CD4-positive, alpha-beta memory T cell (primary cell): Measurements from ENCODE around the gene TRAFD1. TPM values are rescaled to one million over a fixed set of nuclear protein-coding genes. Genes with fewer than 3 reads are reported as not detected.
A peak's percentile ranks its signal among the peaks of the same experiment; 100 is the strongest.

Experiments used
- CTCF ChIA-PET: fragments of 350-600 bp; sonication (Branson Sonifier 250); formaldehyde crosslinking; loops from one replicate; lab custom pipeline; 2021; ENCODE audit warnings: inconsistent platforms; ENCODE audit not compliant: partially characterized antibody; lab: Charles Lee
- POLR2A ChIA-PET: fragments of 350-600 bp; sonication (Branson Sonifier 250); formaldehyde crosslinking; loops from one replicate; lab custom pipeline; 2021; ENCODE audit not compliant: partially characterized antibody; lab: Charles Lee
- DNase-seq, 5 donors: peaks; one replicate each; pipeline versions ENCODE4 v3.0.0 to v3.0.0-alpha.2; 2020 to 2022; ENCODE audit warnings: mixed read lengths in 1 of 5
- H3K27ac ChIP-seq: one replicate; pipeline ENCODE4 v1.7.0; 2013; ENCODE audit warnings: low read depth, low read length
- H3K27me3 ChIP-seq: 2 replicates; pipeline ENCODE4 v1.7.0; 2013; ENCODE audit warnings: mild to moderate bottlenecking, low read length, moderate library complexity; ENCODE audit not compliant: insufficient read depth
- H3K36me3 ChIP-seq: 2 replicates; pipeline ENCODE4 v1.7.0; 2013; ENCODE audit warnings: mild to moderate bottlenecking, low read length, moderate library complexity; ENCODE audit not compliant: insufficient read depth
- H3K4me1 ChIP-seq: 2 replicates; pipeline ENCODE4 v1.7.0; 2013; ENCODE audit warnings: mild to moderate bottlenecking, low read length, moderate library complexity; ENCODE audit not compliant: insufficient read depth
- H3K4me3 ChIP-seq, 2 donors: one replicate each; pipeline ENCODE4 v1.7.0; 2013; ENCODE audit warnings: low read length in 2 of 2, mild to moderate bottlenecking in 1 of 2
- H3K9me3 ChIP-seq, 2 donors: one replicate each; pipeline ENCODE4 v1.7.0; 2013; ENCODE audit warnings: low read length in 2 of 2, control low read depth in 1 of 2; ENCODE audit not compliant: control insufficient read depth in 1 of 2
- H3K27ac Mint-ChIP-seq, 7 donors: one replicate each; pipeline ENCODE4 v1.8.0; 2020 to 2021; ENCODE audit warnings: mixed read lengths in 7 of 7, mild to moderate bottlenecking in 6 of 7, inconsistent platforms in 3 of 7, moderate library complexity in 3 of 7
- H3K27me3 Mint-ChIP-seq, 2 donors: one replicate each; pipeline ENCODE4 v1.8.0; 2020 to 2021; ENCODE audit warnings: mixed read lengths in 2 of 2
- H3K36me3 Mint-ChIP-seq, 2 donors: one replicate each; pipeline ENCODE4 v1.8.0; 2020 to 2021; ENCODE audit warnings: mixed read lengths in 2 of 2, inconsistent platforms in 1 of 2, mild to moderate bottlenecking in 1 of 2
- H3K4me1 Mint-ChIP-seq, 4 donors: one replicate each; pipeline ENCODE4 v1.8.0; 2020 to 2021; ENCODE audit warnings: mixed read lengths in 4 of 4, mild to moderate bottlenecking in 1 of 4
- H3K4me3 Mint-ChIP-seq, 8 donors: one replicate each; pipeline ENCODE4 v1.8.0; 2020 to 2021; ENCODE audit warnings: mixed read lengths in 8 of 8, mild to moderate bottlenecking in 7 of 8, moderate library complexity in 6 of 8, inconsistent platforms in 3 of 8
- H3K9me3 Mint-ChIP-seq, 8 donors: one replicate each; pipeline ENCODE4 v1.8.0; 2020 to 2021; ENCODE audit warnings: mixed read lengths in 8 of 8, mild to moderate bottlenecking in 5 of 8, inconsistent platforms in 3 of 8, moderate library complexity in 1 of 8
- intact Hi-C: fragments of 100-400 bp; cut with micrococcal nuclease; formaldehyde crosslinking; loops from one replicate; pipeline ENCODE4 v1.15.1; 2023
- polyA plus RNA-seq, 2 donors: library from polyadenylated mRNA; unstranded; fragments of 300-500 nt; fragmentation: Illumina TruSeq; gene quantifications; one replicate each; pipeline ENCODE4 v1.2.3, GENCODE V29; 2021
- total RNA-seq, 2 experiments: library from RNA; stranded (reverse); gene quantifications; one replicate each; pipeline ENCODE4 v1.2.3, GENCODE V29; 2021

TRAFD1 gene
- total and polyA plus RNA-seq, 4 experiments from 2014 or later = 38.7 to 71.2 (median 51.5) TPM

GRCh38 chr12:112167031-112167461 lies 41.7 kb downstream of the TRAFD1 start:
- no peak overlapping the region for H3K27ac ChIP-seq
- Mint-ChIP-seq H3K4me1 (peaks cover 0 to 8% (median 4%) of the 10 kb centered on the region in 4 donors), H3K27me3 (no peaks in the 10 kb centered on the region), H3K4me3 (no peak overlapping the region), H3K27ac (peak overlapping the region in 2 of 7 donors; percentile 25 to 50), H3K9me3 (no peaks in the 10 kb centered on the region), H3K36me3 (peaks cover 9 to 31% of the 10 kb centered on the region in 2 donors)
- no peak overlapping the region for H3K4me3 ChIP-seq
- ChIA-PET POLR2A (no interaction called here), CTCF (no interaction called here)
- H3K36me3 ChIP-seq = peaks cover 7% of the 10 kb centered on the region
- no peak for DNase-seq
- intact Hi-C loops = no loop called here
- H3K4me1 ChIP-seq = peaks cover 4% of the 10 kb centered on the region
- no peaks in the 10 kb centered on the region for H3K9me3 ChIP-seq
- no peaks in the 10 kb centered on the region for H3K27me3 ChIP-seq

GRCh38 chr12:112167718-112168525 lies 42.6 kb downstream of the TRAFD1 start:
- no peak overlapping the region for H3K4me3 ChIP-seq
- H3K27ac ChIP-seq = no peak overlapping the region
- H3K4me1 ChIP-seq = peaks cover 4% of the 10 kb centered on the region
- Mint-ChIP-seq H3K36me3 (peaks cover 7 to 31% of the 10 kb centered on the region in 2 donors), H3K27ac (peak overlapping the region in 2 of 7 donors; percentile 16 to 22), H3K4me1 (peaks cover 1 to 8% (median 5%) of the 10 kb centered on the region in 4 donors), H3K9me3 (no peaks in the 10 kb centered on the region), H3K4me3 (no peak overlapping the region), H3K27me3 (no peaks in the 10 kb centered on the region)
- DNase-seq = no peak
- no peaks in the 10 kb centered on the region for H3K36me3 ChIP-seq
- ChIA-PET POLR2A (no interaction called here), CTCF (no interaction called here)
- intact Hi-C loops = no loop called here
- H3K9me3 ChIP-seq = no peaks in the 10 kb centered on the region
- no peaks in the 10 kb centered on the region for H3K27me3 ChIP-seq

GRCh38 chr12:112168561-112168971 lies 43.2 kb downstream of the TRAFD1 start:
- no peaks in the 10 kb centered on the region for H3K27me3 ChIP-seq
- CTCF ChIA-PET = no interaction called here
- peaks cover 1 to 8% (median 5%) of the 10 kb centered on the region in 4 donors for H3K4me1 Mint-ChIP-seq

GRCh38 chr12:112169161-112169872 lies 44.0 kb downstream of the TRAFD1 start:
- peaks cover 1 to 8% (median 5%) of the 10 kb centered on the region in 4 donors for H3K4me1 Mint-ChIP-seq
- no peak overlapping the region for H3K4me3 Mint-ChIP-seq
- POLR2A ChIA-PET = interaction anchor here (1.4 kb wide), 1 partner anchor 60 kb away, joined by 4 read pairs; the partner anchor contains the start of gene NAA25
- H3K27me3 Mint-ChIP-seq = no peaks in the 10 kb centered on the region
- H3K9me3 ChIP-seq = no peaks in the 10 kb centered on the region
- DNase-seq = no peak
- no peaks in the 10 kb centered on the region for H3K9me3 Mint-ChIP-seq
- intact Hi-C loops = no loop called here
- no peak overlapping the region for H3K4me3 ChIP-seq
- no peaks in the 10 kb centered on the region for H3K36me3 ChIP-seq
- H3K4me1 ChIP-seq = peaks cover 4% of the 10 kb centered on the region
- CTCF ChIA-PET = interaction anchor here (0.7 to 1.6 kb wide), 2 partner anchors 13 to 62 kb away, joined by 3 to 4 read pairs; no protein-coding TSS in a partner anchor
- H3K27ac Mint-ChIP-seq = peak overlapping the region in 4 of 7 donors; percentile 15 to 66 (median 44)
- H3K27ac ChIP-seq = no peak overlapping the region
- no peaks in the 10 kb centered on the region for H3K27me3 ChIP-seq
- peaks cover 7 to 29% of the 10 kb centered on the region in 2 donors for H3K36me3 Mint-ChIP-seq

More at GRCh38 chr12:112168561-112168971, 43.2 kb downstream of the TRAFD1 start:
- Histone ChIP-seq H3K36me3 (no peaks in the 10 kb centered on the region), H3K4me1 (peaks cover 4% of the 10 kb centered on the region), H3K9me3 (no peaks in the 10 kb centered on the region), H3K27ac (no peak overlapping the region), H3K4me3 (no peak overlapping the region)
- intact Hi-C loops = no loop called here
- H3K36me3 Mint-ChIP-seq = peaks cover 7 to 29% of the 10 kb centered on the region in 2 donors
- peak overlapping the region in 2 of 7 donors; percentile 16 to 22 for H3K27ac Mint-ChIP-seq
- H3K27me3 Mint-ChIP-seq = no peaks in the 10 kb centered on the region
- H3K9me3 Mint-ChIP-seq = no peaks in the 10 kb centered on the region
- no peak overlapping the region for H3K4me3 Mint-ChIP-seq
- POLR2A ChIA-PET = interaction anchor here (1.4 kb wide), 1 partner anchor 60 kb away, joined by 4 read pairs; the partner anchor contains the start of gene NAA25
- no peak for DNase-seq

GRCh38 chr12:112169966-112170365 lies 44.6 kb downstream of the TRAFD1 start:
- peaks cover 4% of the 10 kb centered on the region for H3K4me1 ChIP-seq
- no peak overlapping the region for H3K4me3 ChIP-seq
- no peaks in the 10 kb centered on the region for H3K27me3 ChIP-seq
- POLR2A ChIA-PET = interaction anchor here (1.4 kb wide), 1 partner anchor 61 kb away, joined by 4 read pairs; the partner anchor contains the start of gene NAA25
- intact Hi-C loops = no loop called here
- peaks cover 1 to 8% (median 5%) of the 10 kb centered on the region in 4 donors for H3K4me1 Mint-ChIP-seq
- no peak overlapping the region for H3K4me3 Mint-ChIP-seq
- no peaks in the 10 kb centered on the region for H3K9me3 ChIP-seq
- no peaks in the 10 kb centered on the region for H3K9me3 Mint-ChIP-seq
- H3K27me3 Mint-ChIP-seq = no peaks in the 10 kb centered on the region
- peak overlapping the region; percentile 15 to 70 (median 53) for H3K27ac Mint-ChIP-seq
- H3K36me3 Mint-ChIP-seq = peaks cover 11 to 31% of the 10 kb centered on the region in 2 donors
- H3K27ac ChIP-seq = no peak overlapping the region
- DNase-seq = no peak
- H3K36me3 ChIP-seq = no peaks in the 10 kb centered on the region
- CTCF ChIA-PET = interaction anchor here (1.6 kb wide), 1 partner anchor 13 kb away, joined by 4 read pairs; no protein-coding TSS in a partner anchor

GRCh38 chr12:112170376-112170775 lies 45.0 kb downstream of the TRAFD1 start:
- H3K9me3 ChIP-seq = no peaks in the 10 kb centered on the region
- H3K4me3 ChIP-seq = no peak overlapping the region
- peaks cover 15 to 36% of the 10 kb centered on the region in 2 donors for H3K36me3 Mint-ChIP-seq
- no peak overlapping the region for H3K4me3 Mint-ChIP-seq
- peak in 2 of 5 donors; percentile 5 to 18 for DNase-seq
- H3K27ac ChIP-seq = no peak overlapping the region
- H3K4me1 ChIP-seq = peaks cover 4% of the 10 kb centered on the region
- no peaks in the 10 kb centered on the region for H3K27me3 ChIP-seq
- peaks cover 4% of the 10 kb centered on the region for H3K36me3 ChIP-seq
- ChIA-PET CTCF (interaction anchor here (1.6 kb wide), 1 partner anchor 14 kb away, joined by 4 read pairs; no protein-coding TSS in a partner anchor), POLR2A (interaction anchor here (0.6 to 1.4 kb wide), 2 partner anchors 16 to 61 kb away, joined by 3 to 4 read pairs; partner anchors contain the start of gene NAA25)
- peaks cover 1 to 8% (median 5%) of the 10 kb centered on the region in 4 donors for H3K4me1 Mint-ChIP-seq
- no peaks in the 10 kb centered on the region for H3K27me3 Mint-ChIP-seq
- peak overlapping the region in 6 of 7 donors; percentile 21 to 70 (median 52) for H3K27ac Mint-ChIP-seq
- intact Hi-C loops = no loop called here
- H3K9me3 Mint-ChIP-seq = no peaks in the 10 kb centered on the region
